ENCODE results near the gene URAD.
A peak's percentile ranks its signal among the peaks of the same experiment; 100 is the strongest.

The URAD gene

DNA sequence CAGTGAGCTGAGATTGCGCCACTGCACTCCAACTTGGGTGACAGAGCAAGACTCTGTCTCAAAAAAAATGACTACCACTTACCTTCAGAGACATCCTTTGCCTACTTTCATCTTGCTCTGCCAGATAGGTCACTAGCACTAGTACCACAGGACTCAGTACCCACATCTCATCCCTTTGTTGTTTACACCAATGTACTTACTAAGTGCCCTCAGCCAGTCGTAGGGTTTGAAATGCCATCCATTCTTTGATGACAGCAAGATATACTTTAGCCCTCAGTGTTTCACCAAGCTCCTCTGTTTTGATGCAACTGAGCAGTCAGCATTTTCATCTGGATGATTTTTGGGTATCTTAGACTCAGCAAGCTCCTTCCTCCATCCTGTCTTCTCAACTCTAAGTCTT, 6.1 kb downstream of the URAD start:
- no peaks in the 10 kb centered on the region for H4K20me1 ChIP-seq (ENCODE audit: insufficient read depth, low read length)
- no peak for DNase-seq
- no peak overlapping the region for H3K4me2 ChIP-seq (ENCODE audit: low read depth, low read length)
- H3K9me3 ChIP-seq (replicated peaks; ENCODE audit: insufficient read depth, low read length): no peaks in the 10 kb centered on the region
- no peak overlapping the region for H3K27ac ChIP-seq (ENCODE audit: low read length)
- H3F3A ChIP-seq (ENCODE audit: insufficient read depth, low read length): no peaks in the 10 kb centered on the region
- TF ChIP-seq EZH2phosphoT487 (IDR thresholded peaks at IDR 0.05; ENCODE audit: low read length) (no peak), EZH2 (optimal IDR thresholded peaks at IDR 0.05; ENCODE audit: low read depth, low read length) (no peak)
- TF ChIP-seq, protein P1, sequence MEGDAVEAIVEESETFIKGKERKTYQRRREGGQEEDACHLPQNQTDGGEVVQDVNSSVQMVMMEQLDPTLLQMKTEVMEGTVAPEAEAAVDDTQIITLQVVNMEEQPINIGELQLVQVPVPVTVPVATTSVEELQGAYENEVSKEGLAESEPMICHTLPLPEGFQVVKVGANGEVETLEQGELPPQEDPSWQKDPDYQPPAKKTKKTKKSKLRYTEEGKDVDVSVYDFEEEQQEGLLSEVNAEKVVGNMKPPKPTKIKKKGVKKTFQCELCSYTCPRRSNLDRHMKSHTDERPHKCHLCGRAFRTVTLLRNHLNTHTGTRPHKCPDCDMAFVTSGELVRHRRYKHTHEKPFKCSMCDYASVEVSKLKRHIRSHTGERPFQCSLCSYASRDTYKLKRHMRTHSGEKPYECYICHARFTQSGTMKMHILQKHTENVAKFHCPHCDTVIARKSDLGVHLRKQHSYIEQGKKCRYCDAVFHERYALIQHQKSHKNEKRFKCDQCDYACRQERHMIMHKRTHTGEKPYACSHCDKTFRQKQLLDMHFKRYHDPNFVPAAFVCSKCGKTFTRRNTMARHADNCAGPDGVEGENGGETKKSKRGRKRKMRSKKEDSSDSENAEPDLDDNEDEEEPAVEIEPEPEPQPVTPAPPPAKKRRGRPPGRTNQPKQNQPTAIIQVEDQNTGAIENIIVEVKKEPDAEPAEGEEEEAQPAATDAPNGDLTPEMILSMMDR (IDR thresholded peaks at IDR 0.05; ENCODE audit: low read length): no peak
- H3K9me2 ChIP-seq (replicated peaks; ENCODE audit: insufficient read depth, low read length): no peaks in the 10 kb centered on the region
- no peak overlapping the region for H3K4me3 ChIP-seq (ENCODE audit: low read length)
- H3K36me3 ChIP-seq (replicated peaks; ENCODE audit: insufficient read depth, low read length): no peaks in the 10 kb centered on the region
- no peaks in the 10 kb centered on the region for H3K27me3 ChIP-seq (replicated peaks; ENCODE audit: insufficient read depth, low read length)
- no peaks in the 10 kb centered on the region for H3K79me2 ChIP-seq (ENCODE audit: low read length)
- H2AFZ ChIP-seq (ENCODE audit: low read length): no peak overlapping the region
- no peaks in the 10 kb centered on the region for H3K4me1 ChIP-seq (ENCODE audit: low read length)
- no peak overlapping the region for H3K9ac ChIP-seq (ENCODE audit: low read length)

DNA sequence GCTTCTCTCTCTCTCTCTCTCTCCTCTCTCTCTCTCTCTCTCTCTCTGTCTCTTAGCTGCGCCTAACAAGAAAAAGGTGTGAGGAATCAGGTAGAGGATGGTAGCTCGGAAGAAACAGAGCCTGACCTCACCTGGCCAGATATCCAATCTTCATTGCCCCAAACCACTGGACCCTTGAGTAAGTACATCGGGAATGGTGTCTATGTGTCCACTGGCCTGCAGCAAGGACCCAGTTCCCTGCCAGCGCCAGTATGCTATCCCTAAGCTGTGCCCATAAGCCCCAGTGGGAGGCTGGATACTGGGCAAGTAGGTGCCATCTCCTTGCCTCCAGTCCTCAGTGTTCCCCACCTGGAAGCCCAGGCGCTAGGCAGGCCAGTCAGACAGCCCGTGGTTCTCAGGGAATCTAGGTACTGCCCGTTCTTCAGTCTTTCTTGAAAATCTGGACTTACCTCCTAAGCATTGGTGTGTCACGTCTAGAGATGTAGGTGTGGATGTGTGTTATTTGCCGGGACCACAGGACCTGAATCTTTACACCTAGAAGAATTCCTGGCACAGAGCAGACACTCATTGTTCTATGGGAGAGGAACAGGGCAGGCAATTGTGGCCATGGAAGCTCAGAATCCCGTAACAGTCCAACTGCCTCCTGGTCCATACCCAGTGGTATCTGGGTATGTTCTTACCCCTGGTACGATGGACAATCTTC, 7.3 kb downstream of the URAD start:
- H3K9ac ChIP-seq (ENCODE audit: low read length): no peak overlapping the region
- no peak overlapping the region for H2AFZ ChIP-seq (ENCODE audit: low read length)
- H4K20me1 ChIP-seq (ENCODE audit: insufficient read depth, low read length): no peaks in the 10 kb centered on the region
- no peaks in the 10 kb centered on the region for H3K27me3 ChIP-seq (replicated peaks; ENCODE audit: insufficient read depth, low read length)
- no peaks in the 10 kb centered on the region for H3F3A ChIP-seq (ENCODE audit: insufficient read depth, low read length)
- H3K9me3 ChIP-seq (replicated peaks; ENCODE audit: insufficient read depth, low read length): no peaks in the 10 kb centered on the region
- no peaks in the 10 kb centered on the region for H3K36me3 ChIP-seq (replicated peaks; ENCODE audit: insufficient read depth, low read length)
- H3K27ac ChIP-seq (ENCODE audit: low read length): no peak overlapping the region
- TF ChIP-seq, protein P1 (IDR thresholded peaks at IDR 0.05; ENCODE audit: low read length): no peak
- no peak for TF ChIP-seq EZH2phosphoT487 (IDR thresholded peaks at IDR 0.05; ENCODE audit: low read length)
- no peak overlapping the region for H3K4me2 ChIP-seq (ENCODE audit: low read depth, low read length)
- no peaks in the 10 kb centered on the region for H3K9me2 ChIP-seq (replicated peaks; ENCODE audit: insufficient read depth, low read length)
- DNase-seq: no peak
- H3K4me1 ChIP-seq (ENCODE audit: low read length): no peaks in the 10 kb centered on the region
- no peak overlapping the region for H3K4me3 ChIP-seq (ENCODE audit: low read length)
- no peaks in the 10 kb centered on the region for H3K79me2 ChIP-seq (ENCODE audit: low read length)

DNA sequence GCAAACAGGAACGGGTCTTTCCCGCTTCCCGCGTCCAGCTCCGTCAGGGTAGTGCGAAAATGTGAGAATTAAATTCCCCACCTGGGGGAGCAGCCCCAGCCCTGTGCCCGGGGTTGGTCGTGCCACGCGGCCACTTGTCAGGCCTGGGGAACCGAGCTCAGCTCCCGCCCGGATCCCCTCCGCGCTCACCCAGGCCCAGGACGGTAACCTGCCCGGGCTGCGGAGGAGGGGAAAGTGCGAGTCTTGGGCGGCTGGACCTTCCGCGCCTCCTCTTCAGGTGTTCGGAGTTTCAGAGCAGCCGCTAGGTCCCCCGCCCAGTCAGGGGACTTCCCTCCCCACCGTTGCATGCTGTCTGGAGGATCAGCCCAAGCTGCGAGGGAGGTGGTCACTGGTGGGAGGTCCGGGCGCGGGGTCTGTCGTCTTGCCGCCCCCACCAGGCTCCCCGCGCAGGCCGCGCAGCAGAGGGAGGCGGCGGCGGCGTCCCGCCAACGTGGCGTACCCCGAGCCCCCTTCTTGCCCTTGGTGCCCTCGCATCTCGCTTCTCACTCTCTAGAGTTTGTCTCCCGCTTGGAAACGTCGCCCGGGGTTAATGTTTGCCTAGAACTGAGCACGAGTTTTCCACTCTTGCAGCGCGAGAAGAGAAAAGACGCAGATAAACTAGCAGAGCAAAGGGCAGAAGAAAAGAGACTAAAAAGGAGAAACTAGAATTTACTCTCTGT, 8.1 kb downstream of the URAD start:
- Histone ChIP-seq H3K9me2 (replicated peaks; ENCODE audit: insufficient read depth, low read length) (no peaks in the 10 kb centered on the region), H3K4me2 (ENCODE audit: low read depth, low read length) (peak overlapping the region; percentile 6; the same call in 1 of the 2 replicates), H3K27ac (ENCODE audit: low read length) (no peak overlapping the region), H3F3A (ENCODE audit: insufficient read depth, low read length) (no peaks in the 10 kb centered on the region), H3K27me3 (replicated peaks; ENCODE audit: insufficient read depth, low read length) (no peaks in the 10 kb centered on the region), H3K4me3 (ENCODE audit: low read length) (no peak overlapping the region), H3K9ac (ENCODE audit: low read length) (no peak overlapping the region), H3K36me3 (replicated peaks; ENCODE audit: insufficient read depth, low read length) (no peaks in the 10 kb centered on the region), H2AFZ (ENCODE audit: low read length) (no peak overlapping the region), H3K4me1 (ENCODE audit: low read length) (no peaks in the 10 kb centered on the region), H3K9me3 (replicated peaks; ENCODE audit: insufficient read depth, low read length) (no peaks in the 10 kb centered on the region), H4K20me1 (ENCODE audit: insufficient read depth, low read length) (no peaks in the 10 kb centered on the region), H3K79me2 (ENCODE audit: low read length) (no peaks in the 10 kb centered on the region)
- TF ChIP-seq, protein P1 (IDR thresholded peaks at IDR 0.05; ENCODE audit: low read length): no peak
- TF ChIP-seq EZH2phosphoT487 (IDR thresholded peaks at IDR 0.05; ENCODE audit: low read length) (no peak), EZH2 (optimal IDR thresholded peaks at IDR 0.05; ENCODE audit: low read depth, low read length) (no peak)
- no peak for DNase-seq
